GM18508 (cell line): Measurements from ENCODE around the gene CDH4.

Source experiments
- ATAC-seq: cut with Tn5 transposase; IDR thresholded peaks from one replicate; pipeline ENCODE4 v1.9.1; 2021; ENCODE audit warnings: moderate number of reproducible peaks; ENCODE audit not compliant: insufficient read depth, unreplicated experiment

Gene CDH4

DNA sequence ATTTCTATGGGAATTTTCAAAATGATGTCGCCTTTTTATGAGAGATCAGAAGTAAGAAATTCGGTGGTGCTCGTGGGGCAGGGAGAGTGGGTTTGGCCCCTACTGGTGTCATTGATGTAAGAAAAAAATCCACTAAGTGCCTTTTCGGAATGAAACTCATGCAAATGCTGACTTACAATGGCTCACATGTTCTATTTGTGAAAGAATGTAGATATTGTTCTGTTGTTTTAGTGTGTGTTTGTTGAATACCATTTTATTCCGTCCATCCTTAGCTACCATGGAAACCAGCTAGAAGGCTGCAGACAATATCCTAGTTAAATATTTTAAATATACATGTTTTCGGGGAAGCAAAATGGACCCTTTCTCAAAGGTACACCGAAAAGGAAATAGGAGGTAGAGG, 508.7 kb downstream of the CDH4 start:
- no peak for ATAC-seq

DNA sequence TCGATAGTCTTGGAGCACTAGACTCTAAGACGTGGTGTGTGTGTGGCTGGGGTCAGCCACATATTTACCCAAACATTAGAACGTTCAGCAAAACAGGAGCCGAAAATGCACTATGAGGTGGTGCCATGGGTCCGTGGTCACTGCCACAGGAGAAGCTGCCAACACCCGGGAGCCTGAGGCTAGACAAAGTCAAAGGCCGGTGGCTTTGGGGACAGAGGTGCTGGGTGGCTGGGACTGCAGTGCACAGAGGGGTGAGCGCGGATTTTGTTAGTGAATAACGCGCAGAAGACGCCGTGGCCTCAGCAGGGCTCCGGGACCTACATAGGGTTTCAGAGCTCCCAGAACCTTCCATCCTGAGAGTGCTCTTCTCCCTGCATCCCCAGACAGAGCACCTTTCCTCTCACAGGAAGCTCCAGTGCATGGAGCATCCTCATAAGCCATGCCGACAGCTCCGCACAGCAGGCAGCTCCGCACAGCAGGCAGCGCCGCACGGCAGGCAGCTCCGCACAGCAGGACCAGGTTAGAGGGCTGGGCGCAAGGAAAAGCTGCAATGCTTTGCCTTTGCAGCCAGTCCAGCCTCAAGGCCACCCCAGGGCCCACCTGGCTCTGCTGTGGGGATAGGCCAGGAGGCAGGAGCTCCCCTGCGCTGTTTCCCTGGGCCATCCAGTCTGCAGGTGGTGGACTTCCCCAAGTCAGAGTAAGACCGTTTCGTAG, 509.5 kb downstream of the CDH4 start:
- ATAC-seq, result no peak

DNA sequence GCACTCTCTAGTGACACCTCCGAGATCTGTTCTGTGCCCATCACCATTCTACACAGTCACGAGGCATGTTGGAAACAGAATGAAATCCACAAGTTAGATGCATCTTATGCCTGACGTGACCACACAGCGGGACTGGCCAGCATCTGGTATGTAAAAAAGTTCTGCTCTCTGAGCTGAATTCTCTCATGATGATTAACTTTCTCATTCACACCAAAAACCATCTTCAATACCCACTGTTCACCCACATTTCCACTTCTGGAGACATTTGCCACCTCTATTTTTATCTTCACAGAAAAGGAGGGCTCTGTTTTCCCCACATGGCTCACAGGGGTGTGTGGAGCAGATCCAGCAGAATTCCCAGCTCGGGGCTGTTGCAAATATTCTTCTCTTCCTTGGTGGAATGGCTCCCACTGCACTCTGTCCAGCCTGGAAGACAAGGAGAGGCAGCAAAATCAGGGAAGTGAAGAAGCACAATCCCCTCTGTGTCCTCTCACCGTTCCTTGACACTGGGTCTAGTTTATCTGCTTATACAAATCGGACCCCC, 510.2 kb downstream of the CDH4 start:
- no peak for ATAC-seq

DNA sequence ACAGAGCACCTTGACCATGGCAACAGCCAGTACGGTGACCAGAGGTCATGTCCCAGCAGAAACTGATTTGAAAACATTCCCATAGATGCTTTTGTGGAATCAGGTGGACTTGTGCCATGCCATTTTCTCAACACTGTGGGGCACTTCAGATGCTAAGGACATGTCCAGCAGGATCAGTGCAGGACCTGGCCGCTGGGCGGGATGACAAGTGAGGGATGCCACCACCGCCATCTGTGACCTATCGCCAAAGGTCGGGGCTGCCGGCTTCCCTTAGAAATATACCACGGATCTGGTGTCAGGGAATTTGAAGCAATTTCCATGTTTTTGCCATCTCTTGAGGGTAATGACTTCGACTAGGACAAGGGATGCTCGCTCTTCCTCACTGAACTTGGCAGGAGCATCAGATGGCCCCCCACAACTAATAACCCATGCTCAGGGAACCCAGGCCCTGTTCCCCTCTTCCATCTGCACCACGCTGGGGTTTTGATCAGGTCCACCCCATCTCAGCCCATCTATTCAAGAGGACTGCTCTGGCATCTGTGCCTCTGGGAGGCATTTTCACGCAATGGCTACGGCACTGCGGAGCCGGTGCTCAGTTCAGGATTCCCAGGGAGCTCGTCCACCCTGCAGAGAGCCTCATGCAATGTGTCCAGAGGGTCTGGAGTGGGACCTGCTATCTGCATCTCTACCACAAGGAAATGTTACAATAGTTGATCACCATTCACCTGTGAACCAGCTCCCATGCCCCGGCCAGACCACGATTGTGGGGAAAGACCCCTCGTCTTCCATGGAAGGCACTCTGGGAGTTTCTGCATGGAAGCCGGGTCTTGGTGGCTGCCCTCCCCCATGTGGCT, 511.1 kb downstream of the CDH4 start:
- ATAC-seq, result no peak

DNA sequence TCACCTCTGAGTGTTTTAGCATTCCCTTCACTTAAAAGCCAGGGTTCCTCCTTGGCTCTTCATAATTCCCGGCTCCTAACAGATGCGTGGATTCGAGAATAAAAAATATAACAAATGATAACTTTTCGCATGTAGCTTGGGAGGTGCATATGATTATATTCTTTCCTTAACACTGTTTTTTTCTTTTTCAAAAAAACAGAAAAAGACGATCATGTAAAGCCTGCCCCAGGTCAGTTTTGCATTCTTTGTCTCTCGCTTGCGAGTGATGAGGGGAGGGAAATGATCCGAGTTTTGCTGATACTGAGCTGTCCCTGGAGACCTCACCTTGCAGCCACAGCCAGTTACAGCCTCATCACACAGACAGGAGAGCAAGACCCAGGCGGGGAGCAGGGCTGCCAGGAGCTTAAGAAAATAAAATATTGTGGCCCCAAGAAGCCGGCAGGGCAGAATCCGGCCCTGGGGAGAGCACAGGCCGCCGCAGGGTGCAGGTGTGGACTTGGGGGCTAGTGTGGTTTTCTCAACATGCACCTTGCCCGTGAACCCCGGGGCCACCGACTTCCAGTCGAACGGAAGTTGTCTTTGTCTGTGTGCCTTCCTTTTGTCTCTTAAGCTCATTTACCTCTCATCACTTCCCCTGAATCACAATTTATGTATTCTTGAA, 511.8 kb downstream of the CDH4 start:
- no peak for ATAC-seq

DNA sequence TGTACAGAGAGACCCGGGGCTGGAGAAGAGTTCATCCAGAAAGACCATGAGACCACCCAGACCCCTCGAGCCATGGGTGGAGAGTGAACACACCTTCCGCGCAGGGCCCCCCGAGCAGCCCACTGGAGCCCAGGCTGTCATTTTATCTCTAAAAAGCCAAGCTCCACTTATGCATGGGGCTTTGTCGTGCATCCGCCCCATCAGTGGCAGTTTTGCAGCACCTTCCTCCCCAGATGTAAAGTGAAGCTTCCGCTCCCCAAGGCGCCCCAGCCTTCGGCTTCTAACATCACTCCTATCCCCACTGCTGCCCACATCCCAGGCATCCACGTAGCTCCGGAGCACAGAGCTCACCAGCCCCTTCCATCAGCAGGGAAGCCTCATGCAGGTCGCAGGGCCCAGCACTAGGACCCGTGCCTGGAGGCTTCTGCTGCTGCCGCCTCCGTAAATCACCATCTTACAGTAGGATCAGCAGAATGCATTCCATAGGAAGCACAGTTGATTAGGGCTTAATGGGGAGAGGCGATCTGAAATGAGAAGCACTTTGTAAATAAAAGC, 512.5 kb downstream of the CDH4 start:
- ATAC-seq, result no peak

DNA sequence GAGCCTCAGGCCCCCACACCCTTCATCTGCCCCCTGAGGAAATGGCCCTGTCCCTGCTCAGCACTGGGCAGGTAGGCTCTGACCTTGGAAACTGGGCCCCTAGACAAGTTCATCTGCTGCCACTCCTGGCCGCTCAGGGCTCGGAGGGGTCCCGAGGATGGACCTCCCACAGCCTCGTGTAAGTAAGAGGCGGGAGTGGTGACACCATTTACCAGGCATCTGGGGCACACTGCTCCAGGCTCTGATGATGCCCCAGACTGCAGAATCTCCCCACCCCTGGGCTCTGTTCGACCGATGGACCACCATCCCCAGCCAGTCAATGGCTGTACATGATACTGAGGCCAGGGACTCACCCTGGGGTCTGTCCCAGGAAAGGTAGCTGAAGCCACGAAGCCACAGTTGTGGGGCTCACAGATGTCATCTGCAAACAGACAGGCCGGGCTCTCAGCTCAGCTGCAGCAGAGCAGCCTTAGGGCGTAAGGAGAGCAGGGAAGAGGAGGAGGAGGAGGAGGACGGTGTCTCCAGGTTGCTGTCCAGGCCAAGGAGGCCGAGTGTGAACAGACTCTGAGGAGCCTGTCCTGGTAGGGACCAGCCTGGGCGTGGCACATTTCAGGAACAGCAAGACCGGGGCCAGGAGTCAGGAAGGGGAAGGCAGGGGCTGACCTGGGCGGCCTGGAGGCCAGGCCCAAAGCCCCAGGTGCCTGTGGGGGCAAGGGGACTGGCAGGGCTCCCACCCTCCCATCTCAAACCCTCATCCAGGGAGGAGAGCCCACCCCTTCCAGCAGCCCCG, 513.2 kb downstream of the CDH4 start:
- no peak for ATAC-seq

DNA sequence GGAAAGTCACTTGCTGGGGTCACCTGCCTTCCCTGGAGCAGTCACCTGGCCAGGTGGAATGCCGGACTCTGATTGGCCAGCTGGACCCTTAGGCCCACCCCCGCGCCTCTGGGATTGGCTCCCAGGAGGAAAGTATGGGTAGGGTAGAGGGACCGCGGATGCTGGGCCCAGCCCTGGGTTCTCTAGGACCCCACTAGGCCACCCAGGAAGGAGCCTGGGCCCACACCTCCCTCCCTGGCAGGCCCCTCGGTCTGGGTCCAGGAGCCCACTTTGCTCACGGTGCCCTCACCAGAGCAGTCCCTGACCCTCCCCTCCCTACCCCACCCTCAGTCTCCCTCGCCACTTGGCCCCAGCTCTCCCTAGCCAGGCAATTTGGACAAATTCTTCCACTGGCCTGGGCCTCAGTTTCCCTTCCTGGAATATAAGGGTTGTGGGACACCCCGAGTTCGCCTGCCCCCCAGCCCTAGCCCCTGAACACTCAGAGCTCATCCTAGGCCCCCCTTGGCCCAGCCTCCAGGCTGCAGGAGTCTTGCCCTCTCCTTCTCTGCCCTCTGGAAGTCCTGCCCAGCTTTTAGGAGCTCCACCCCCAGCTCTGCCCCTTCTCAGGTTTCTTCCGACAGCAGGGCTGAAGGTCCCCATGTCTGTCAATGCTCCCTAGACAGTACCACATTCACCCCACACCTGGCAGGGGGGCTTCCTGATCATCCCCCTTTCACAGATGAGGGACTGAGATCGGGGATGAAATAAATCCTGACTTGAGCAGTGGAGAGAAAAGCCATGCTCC, 514.0 kb downstream of the CDH4 start:
- ATAC-seq, result no peak

DNA sequence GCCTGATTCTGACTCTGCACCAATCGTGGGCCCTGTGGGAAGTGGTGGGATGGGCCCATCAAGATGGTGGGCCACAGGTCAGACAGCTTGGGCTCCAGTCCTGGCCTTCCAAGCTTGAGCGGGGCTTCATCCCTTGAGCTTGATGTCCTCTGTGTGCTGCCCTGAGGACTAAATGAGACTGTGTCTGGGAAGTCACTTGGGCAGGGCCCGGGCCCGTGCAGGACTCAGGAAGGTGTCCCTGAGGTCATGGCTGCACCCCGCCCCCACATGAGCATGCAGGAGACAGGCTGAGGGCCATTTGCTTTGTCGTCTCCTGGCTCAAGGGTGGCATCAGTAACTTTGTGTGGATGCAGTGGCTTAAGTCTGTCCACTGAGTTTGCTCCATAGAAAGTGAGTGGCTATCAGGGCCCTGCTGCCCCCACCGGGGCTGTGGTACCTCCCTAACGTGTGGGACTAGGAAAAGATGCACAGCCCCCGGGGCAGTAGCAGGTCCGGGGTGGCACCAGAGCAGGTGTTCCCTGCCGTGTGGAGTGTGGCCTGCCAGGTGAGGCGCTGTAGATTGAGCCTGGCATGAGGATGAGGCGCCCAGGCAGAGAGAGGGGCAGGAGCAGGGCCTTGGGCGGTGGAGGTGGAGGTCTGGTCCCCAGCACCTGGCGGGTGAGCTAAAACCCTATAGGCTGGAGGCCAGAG, 515.0 kb downstream of the CDH4 start:
- ATAC-seq, result no peak

DNA sequence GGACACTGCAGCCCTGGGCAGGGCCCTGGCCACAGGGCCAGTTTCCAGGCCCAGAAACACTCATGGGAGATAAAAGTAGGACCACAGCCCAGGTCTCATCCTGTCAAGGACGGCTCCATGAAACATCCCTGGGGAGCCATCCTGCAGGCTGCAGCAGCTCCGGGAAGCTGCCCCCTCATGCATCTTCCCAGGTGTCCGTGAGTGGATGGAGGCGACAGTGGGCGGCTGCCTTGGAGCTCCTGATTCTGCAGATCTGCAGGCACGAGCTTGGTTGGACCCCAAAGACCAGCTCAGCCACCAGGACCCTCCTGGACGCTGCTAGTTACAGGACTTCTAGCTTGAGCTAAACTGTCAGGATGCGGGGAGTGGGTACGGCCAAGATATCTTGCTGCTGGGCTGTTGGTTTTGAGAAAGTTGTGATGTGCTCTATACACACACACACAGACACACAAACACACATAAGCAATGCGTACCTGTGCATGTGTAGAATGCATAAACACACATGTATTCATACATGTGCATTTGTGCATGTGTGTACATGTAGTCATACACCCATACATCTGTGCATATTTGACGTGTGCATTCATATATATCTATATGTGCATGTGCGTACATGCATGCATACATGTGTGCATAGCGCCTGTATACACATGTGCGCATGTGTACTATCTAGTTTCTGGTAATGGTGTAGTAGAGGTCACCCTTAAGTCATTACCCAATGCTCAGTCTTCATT, 515.9 kb downstream of the CDH4 start:
- no peak for ATAC-seq

DNA sequence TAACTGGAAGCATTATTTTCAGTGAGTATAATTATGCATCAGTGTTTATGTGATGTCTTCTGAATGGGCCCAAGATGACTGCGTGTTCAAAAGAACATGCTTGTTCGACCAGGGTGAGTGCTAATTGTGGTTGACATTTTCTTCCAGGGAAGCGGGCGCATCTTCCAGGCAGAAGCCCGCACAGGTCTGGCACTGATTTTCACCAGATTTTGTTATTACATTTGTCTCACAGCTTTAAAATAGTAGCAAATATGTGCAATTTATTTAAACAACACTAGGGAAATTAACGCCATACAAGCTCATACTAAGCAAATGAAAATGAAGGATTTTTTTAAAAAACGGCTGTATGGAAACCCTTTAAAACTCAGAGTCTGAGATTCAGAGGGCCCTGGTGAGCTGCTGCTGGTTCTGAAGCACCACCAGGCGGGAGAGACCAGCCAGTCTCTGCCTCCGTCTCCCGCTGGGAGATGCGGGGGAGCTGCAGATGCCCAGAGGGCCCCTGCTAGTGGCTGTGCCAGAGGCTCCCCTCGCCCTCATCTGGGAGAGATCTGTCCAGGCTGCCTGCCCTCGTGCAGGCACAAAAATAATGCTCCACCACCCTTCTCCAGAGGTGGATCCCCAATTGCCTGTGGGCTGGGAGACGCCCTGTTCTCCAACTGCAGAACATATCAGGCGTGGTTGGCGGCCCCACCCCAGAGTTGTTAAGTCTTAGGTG, 516.7 kb downstream of the CDH4 start:
- no peak for ATAC-seq

DNA sequence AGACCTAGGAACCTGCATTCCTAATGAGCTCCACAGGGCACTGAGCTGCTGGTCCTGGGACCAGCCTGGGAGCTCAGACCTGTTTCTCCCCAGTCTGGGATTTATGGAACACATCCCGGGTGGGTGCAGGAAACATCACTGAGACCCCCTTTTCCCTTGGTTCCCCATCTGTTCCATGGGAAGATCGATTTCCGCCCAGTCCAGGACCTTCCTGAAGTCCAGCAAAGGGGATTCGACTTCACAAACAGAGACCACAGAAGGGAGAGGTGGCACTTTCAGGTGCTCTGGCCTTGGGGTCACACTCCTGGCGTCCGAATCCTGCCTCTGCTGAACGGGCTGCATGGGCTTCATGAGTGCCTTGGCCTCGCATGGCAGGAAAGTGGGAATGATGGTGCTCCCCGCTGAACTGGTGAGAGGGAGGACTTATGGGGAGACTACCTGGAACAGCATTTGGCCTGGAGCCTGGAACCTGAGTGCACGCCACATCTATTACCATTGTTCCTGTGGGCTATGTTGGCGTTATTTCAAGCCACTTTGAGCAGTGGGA, 517.3 kb downstream of the CDH4 start:
- no peak for ATAC-seq

DNA sequence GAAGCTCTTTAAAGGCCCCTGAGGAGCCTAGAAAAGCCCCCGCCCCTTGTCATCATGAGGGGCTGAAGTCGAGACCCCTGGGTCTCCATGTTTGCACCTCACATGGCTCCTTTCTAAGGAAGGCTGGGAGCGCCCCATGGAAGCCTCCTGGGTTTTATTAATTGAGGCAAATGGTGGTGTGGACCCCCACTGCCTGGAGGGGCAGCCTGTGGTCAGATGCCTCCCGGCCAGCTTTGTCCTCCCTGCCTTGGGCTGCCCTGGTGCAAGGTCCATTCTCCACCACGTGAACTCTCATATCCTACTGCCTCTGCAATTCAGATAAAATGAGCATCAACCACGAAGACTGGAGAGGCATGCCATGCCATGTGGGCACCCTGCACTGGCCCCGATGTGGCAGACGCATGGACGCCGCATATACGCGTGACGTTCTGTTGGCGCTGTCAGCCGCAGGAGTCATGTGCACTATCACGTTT, 518.1 kb downstream of the CDH4 start:
- ATAC-seq, result no peak

DNA sequence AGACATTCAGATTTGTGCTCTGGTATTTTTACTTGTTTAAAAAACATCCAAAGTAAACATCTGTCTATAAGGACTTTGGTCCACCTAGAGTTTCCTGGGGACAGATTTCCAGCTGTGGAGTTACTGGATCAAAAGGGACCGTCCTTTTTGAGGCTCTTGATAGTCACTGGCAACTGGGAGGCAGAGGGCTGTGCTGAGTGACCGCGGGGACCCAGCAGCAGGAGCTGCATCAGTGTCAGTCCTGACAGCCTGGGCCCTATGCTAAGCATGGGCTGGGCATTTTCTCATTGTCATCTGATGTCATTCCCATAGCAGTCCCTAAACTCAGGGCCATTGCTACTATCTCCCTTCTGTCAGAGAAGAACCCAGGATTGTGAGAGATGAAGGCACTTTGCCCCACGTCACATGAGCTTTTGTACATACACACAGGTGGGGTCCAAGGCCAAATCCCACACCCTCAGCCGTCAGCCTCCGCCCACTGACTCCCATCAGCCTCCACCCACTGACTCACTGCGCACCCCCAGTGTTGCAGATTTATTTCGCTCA, 519.8 kb downstream of the CDH4 start:
- no peak for ATAC-seq

DNA sequence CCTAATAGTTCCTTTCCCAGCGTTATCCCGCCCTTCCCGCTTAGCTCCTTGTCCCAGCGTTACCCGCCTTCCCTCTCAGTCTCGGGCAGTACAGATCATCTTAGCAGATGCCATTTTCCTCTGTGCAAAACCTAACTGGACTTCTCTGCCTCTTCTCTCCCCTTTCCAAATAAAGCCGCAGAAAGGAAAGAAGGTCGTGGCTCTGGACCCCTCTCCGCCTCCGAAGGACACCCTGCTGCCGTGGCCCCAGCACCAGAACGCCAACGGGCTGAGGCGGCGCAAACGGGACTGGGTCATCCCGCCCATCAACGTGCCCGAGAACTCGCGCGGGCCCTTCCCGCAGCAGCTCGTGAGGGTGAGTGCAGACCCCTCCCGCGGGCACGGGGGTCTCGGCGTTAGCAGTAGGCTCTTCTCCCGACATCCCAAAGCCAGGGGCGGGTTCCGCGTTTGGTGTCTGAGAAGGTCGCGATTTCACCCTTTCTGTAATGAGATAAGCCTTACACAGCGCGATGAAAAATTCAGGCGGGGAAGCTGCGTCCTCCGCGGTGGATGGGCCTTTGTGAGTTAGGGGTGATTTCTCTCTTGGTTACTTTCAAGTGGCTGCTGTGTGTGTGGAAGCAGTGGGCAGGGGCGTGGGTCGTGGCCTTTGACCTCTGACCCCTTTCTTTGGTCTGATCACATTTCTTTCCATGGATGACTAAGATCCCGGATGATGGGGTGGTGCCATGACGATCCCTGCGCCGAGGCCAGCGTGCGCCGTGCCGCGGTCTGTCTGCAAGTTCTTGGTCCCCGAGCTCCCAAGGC, 521.0 kb downstream of the CDH4 start:
- ATAC-seq, result no peak
